GDM1 (cell line): ENCODE results near the gene TMX4.
"Not testable (repeated sequence)": the region's sequence is repeated elsewhere in the genome, so short reads cannot be mapped to it uniquely, and the experiment has no call there.

Experiments
- DNase-seq: peaks from one replicate; lab custom pipeline; 2025; lab: John Stamatoyannopoulos, UW

Gene TMX4

GRCh38 chr20:7967199-7967844 is 52.2 kb downstream of the TMX4 start:
- DNase-seq: no peak

GRCh38 chr20:7966176-7966575 is 53.4 kb downstream of the TMX4 start:
- DNase-seq: no peak

GRCh38 chr20:7959484-7959883 is 60.1 kb downstream of the TMX4 start:
- no peak for DNase-seq

- not testable (repeated sequence) for DNase-seq
These were observed 63.0 kb downstream of the TMX4 start for GRCh38 chr20:7956561-7956960.

GRCh38 chr20:7950387-7950786 is 69.2 kb downstream of the TMX4 start:
- no peak for DNase-seq

GRCh38 chr20:7943891-7944290 is 75.7 kb downstream of the TMX4 start:
- no peak for DNase-seq

- DNase-seq: no peak
These were observed 79.2 kb downstream of the TMX4 start, which contains the start of gene HAO1 for GRCh38 chr20:7940341-7940740. Gene HAO1 (minus strand): TSS chr20:7940458. CDS start chr20:7940422, 36 bp downstream.

- no peak for DNase-seq
These were observed 79.9 kb downstream of the TMX4 start for GRCh38 chr20:7939663-7940062.

GRCh38 chr20:7938058-7938457 is 81.5 kb downstream of the TMX4 start:
- DNase-seq: no peak

- DNase-seq: no peak
These were observed 82.2 kb downstream of the TMX4 start for GRCh38 chr20:7937328-7937727.

GRCh38 chr20:7935027-7935551 is 84.5 kb downstream of the TMX4 start:
- no peak for DNase-seq

- no peak for DNase-seq
These were observed 86.2 kb downstream of the TMX4 start for GRCh38 chr20:7933346-7933745.

GRCh38 chr20:7930343-7930742 is 89.2 kb downstream of the TMX4 start:
- DNase-seq: no peak
